Placental epithelial cell (primary cell): ENCODE results near the gene PPP1R14B. TPM values are rescaled to one million over a fixed set of nuclear protein-coding genes. Genes with fewer than 3 reads are reported as not detected.

ENCODE experiments used
- small RNA-seq: library from RNA; depleted of rRNA; stranded (forward); fragments of <200 nt; gene quantifications from one replicate; pipeline ENCODE3, GENCODE V24; 2012
- total RNA-seq: library from RNA; depleted of rRNA; stranded (reverse); fragments of >200 nt; gene quantifications from 2 replicates; pipeline ENCODE4 v1.2.3, GENCODE V29; 2012

PPP1R14B gene
- 118 and 386 TPM in 2 replicates for total RNA-seq

GRCh38 chr11:64246871-64247728 is at the start of gene PPP1R14B:
TSS of gene PPP1R14B (minus strand) at chr11:64246943. CDS start at chr11:64246673, 270 bp downstream.

GRCh38 chr11:64291262-64291751 is 44.6 kb upstream of the PPP1R14B start, which contains the start of gene KCNK4:
TSS of gene KCNK4 (plus strand) at chr11:64291302. CDS start at chr11:64293019, 1,717 bp downstream.

GRCh38 chr11:64284962-64285884 is 38.5 kb upstream of the PPP1R14B start, which contains the start of gene GPR137:
TSS of gene GPR137 (plus strand) at chr11:64285848. CDS start at chr11:64286525, 677 bp downstream.

GRCh38 chr11:64284048-64284961 is 37.6 kb upstream of the PPP1R14B start, which contains the start of gene BAD:
TSS of gene BAD (minus strand) at chr11:64284665. CDS start at chr11:64284368, 297 bp downstream.

GRCh38 chr11:64251016-64251752 is 4.4 kb upstream of the PPP1R14B start, which contains the start of gene PLCB3:
TSS of gene PLCB3 (plus strand) at chr11:64251530. CDS start at chr11:64251650, 120 bp downstream.

GRCh38 chr11:64240435-64241240 is 6.1 kb downstream of the PPP1R14B start, which contains the start of gene FKBP2:
TSS of gene FKBP2 (plus strand) at chr11:64241095. CDS start at chr11:64242388, 1,293 bp downstream.

GRCh38 chr11:64233913-64234586 is 12.7 kb downstream of the PPP1R14B start, which contains the start of gene VEGFB:
TSS of gene VEGFB (plus strand) at chr11:64234584. CDS start at chr11:64234834, 250 bp downstream.

GRCh38 chr11:64230171-64230984 is 16.4 kb downstream of the PPP1R14B start, which contains the start of gene DNAJC4:
TSS of gene DNAJC4 (plus strand) at chr11:64230548. CDS start at chr11:64230855, 307 bp downstream.

GRCh38 chr11:64225608-64226506 is 20.9 kb downstream of the PPP1R14B start, which contains the start of the genes NUDT22 and TRPT1:
TSS of gene NUDT22 (plus strand) at chr11:64226274. CDS start at chr11:64226653, 379 bp downstream.
TSS of gene TRPT1 (minus strand) at chr11:64226186. CDS start at chr11:64225860, 326 bp downstream.

GRCh38 chr11:64206457-64207255 is 40.1 kb downstream of the PPP1R14B start, which contains the start of gene FERMT3:
TSS of gene FERMT3 (plus strand) at chr11:64206721. CDS start at chr11:64207365, 644 bp downstream.

Small RNAs within 50 kb of the gene (small RNA-seq; reads per million reads assigned to genes)
- gene RF00019, result not detected

Other genes with a start within 250 kb of the PPP1R14B start
- not detected in 2 replicates for gene FLRT1, start 211.0 kb downstream of the PPP1R14B start, total RNA-seq
- gene MACROD1, start 80.8 kb downstream of the PPP1R14B start, total RNA-seq, result 7.2 and 19.6 TPM in 2 replicates
- 57.3 and 97.9 TPM in 2 replicates for gene STIP1, start 60.8 kb downstream of the PPP1R14B start, total RNA-seq
- 0.39 and 0.43 TPM in 2 replicates for gene FERMT3, start 40.2 kb downstream of the PPP1R14B start, total RNA-seq
- gene TRPT1, start 20.8 kb downstream of the PPP1R14B start, total RNA-seq, result 31.4 and 36.7 TPM in 2 replicates
- 42.0 and 67.0 TPM in 2 replicates for gene NUDT22, start 20.7 kb downstream of the PPP1R14B start, total RNA-seq
- gene DNAJC4, start 16.4 kb downstream of the PPP1R14B start, total RNA-seq, result 10.0 and 34.9 TPM in 2 replicates
- gene VEGFB, start 12.4 kb downstream of the PPP1R14B start, total RNA-seq, result 18.1 and 19.2 TPM in 2 replicates
- gene FKBP2, start 5.8 kb downstream of the PPP1R14B start, total RNA-seq, result 25.8 and 70.3 TPM in 2 replicates
- 34.9 and 60.6 TPM in 2 replicates for gene PLCB3, start 4.6 kb upstream of the PPP1R14B start, total RNA-seq
- gene BAD, start 37.7 kb upstream of the PPP1R14B start, total RNA-seq, result 68.3 and 93.5 TPM in 2 replicates
- gene GPR137, start 38.9 kb upstream of the PPP1R14B start, total RNA-seq, result 19.2 and 20.0 TPM in 2 replicates
- gene KCNK4, start 44.4 kb upstream of the PPP1R14B start, total RNA-seq, result under 0.01 TPM in 1 of 2 replicates, not detected in the other
- gene CATSPERZ, start 53.4 kb upstream of the PPP1R14B start, total RNA-seq, result not detected in 2 replicates
- gene ESRRA, start 58.6 kb upstream of the PPP1R14B start, total RNA-seq, result 23.9 and 42.8 TPM in 2 replicates
- 190 and 216 TPM in 2 replicates for gene TRMT112, start 70.6 kb upstream of the PPP1R14B start, total RNA-seq
- 191 and 275 TPM in 2 replicates for gene PRDX5, start 71.2 kb upstream of the PPP1R14B start, total RNA-seq
- gene CCDC88B, start 93.3 kb upstream of the PPP1R14B start, total RNA-seq, result 1.2 and 2.4 TPM in 2 replicates
- 56.9 and 152 TPM in 2 replicates for gene RPS6KA4, start 112.2 kb upstream of the PPP1R14B start, total RNA-seq